Measurements from ENCODE around the gene C1QTNF3.

GRCh38 chr5:34013547-34013946 is 29.5 kb downstream of the C1QTNF3 start:
- TF ChIP-seq, protein P1, sequence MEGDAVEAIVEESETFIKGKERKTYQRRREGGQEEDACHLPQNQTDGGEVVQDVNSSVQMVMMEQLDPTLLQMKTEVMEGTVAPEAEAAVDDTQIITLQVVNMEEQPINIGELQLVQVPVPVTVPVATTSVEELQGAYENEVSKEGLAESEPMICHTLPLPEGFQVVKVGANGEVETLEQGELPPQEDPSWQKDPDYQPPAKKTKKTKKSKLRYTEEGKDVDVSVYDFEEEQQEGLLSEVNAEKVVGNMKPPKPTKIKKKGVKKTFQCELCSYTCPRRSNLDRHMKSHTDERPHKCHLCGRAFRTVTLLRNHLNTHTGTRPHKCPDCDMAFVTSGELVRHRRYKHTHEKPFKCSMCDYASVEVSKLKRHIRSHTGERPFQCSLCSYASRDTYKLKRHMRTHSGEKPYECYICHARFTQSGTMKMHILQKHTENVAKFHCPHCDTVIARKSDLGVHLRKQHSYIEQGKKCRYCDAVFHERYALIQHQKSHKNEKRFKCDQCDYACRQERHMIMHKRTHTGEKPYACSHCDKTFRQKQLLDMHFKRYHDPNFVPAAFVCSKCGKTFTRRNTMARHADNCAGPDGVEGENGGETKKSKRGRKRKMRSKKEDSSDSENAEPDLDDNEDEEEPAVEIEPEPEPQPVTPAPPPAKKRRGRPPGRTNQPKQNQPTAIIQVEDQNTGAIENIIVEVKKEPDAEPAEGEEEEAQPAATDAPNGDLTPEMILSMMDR (IDR thresholded peaks at IDR 0.05): no peak
- TF ChIP-seq POLR2AphosphoS5 (IDR thresholded peaks at IDR 0.05): no peak
